Germinal center (tissue), 1 donor: Measurements from ENCODE around the gene XYLT1.

ENCODE experiments used
- DNase-seq: peaks from one replicate; pipeline ENCODE4 v3.0.0; 2012; ENCODE audit warnings: mixed read lengths, low spot score

The XYLT1 gene

GRCh38 chr16:17333229-17333628, 137.5 kb downstream of the XYLT1 start:
- no peak for DNase-seq

- no peak for DNase-seq
These were observed 138.8 kb downstream of the XYLT1 start for GRCh38 chr16:17331991-17332390.

GRCh38 chr16:17331071-17331607, 139.6 kb downstream of the XYLT1 start:
- DNase-seq: no peak

- DNase-seq: no peak
These were observed 140.7 kb downstream of the XYLT1 start for GRCh38 chr16:17330044-17330443.

- DNase-seq: no peak
These were observed 141.4 kb downstream of the XYLT1 start for GRCh38 chr16:17329391-17329790.

GRCh38 chr16:17328932-17329331, 141.8 kb downstream of the XYLT1 start:
- no peak for DNase-seq

GRCh38 chr16:17327664-17328335, 143.0 kb downstream of the XYLT1 start:
- no peak for DNase-seq

GRCh38 chr16:17325476-17326143, 145.2 kb downstream of the XYLT1 start:
- no peak for DNase-seq

- no peak for DNase-seq
These were observed 146.3 kb downstream of the XYLT1 start for GRCh38 chr16:17324451-17324850.

- DNase-seq: no peak
These were observed 147.6 kb downstream of the XYLT1 start for GRCh38 chr16:17323171-17323570.

GRCh38 chr16:17321824-17322223, 148.9 kb downstream of the XYLT1 start:
- no peak for DNase-seq

- no peak for DNase-seq
These were observed 150.8 kb downstream of the XYLT1 start for GRCh38 chr16:17320009-17320408.

- DNase-seq: no peak
These were observed 152.5 kb downstream of the XYLT1 start for GRCh38 chr16:17318238-17318637.

GRCh38 chr16:17316005-17316404, 154.8 kb downstream of the XYLT1 start:
- DNase-seq: no peak

GRCh38 chr16:17313793-17314547, 156.8 kb downstream of the XYLT1 start:
- no peak for DNase-seq

GRCh38 chr16:17313085-17313611, 157.6 kb downstream of the XYLT1 start:
- no peak for DNase-seq

- DNase-seq: no peak
These were observed 158.6 kb downstream of the XYLT1 start for GRCh38 chr16:17312094-17312710.

- no peak for DNase-seq
These were observed 159.2 kb downstream of the XYLT1 start for GRCh38 chr16:17311333-17312093.

- DNase-seq: no peak
These were observed 161.2 kb downstream of the XYLT1 start for GRCh38 chr16:17309510-17309909.

GRCh38 chr16:17308186-17308585, 162.6 kb downstream of the XYLT1 start:
- DNase-seq: no peak

- no peak for DNase-seq
These were observed 163.3 kb downstream of the XYLT1 start for GRCh38 chr16:17307504-17307903.
